ENCODE data around the gene SLC16A12.

DNA sequence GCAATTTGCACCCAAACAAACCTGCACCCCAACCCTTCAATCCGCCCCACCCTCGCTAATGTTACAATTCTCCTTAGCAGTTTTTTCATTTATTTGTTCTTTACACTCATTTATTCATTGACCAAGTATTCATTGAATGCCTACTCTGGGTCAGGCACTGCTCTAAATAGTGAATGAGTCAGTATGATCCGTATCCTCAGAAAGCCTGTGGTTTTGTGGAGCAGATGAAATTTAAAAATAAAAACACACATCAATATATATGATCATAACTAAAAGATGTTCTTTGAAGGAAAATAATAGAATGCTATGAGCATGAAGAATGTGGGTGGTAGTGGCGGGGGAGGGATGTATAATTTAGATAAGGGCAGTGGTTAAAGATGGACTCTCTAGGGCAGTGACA lies 107.8 kb downstream of the SLC16A12 start:
- TF ChIP-seq, protein P1, sequence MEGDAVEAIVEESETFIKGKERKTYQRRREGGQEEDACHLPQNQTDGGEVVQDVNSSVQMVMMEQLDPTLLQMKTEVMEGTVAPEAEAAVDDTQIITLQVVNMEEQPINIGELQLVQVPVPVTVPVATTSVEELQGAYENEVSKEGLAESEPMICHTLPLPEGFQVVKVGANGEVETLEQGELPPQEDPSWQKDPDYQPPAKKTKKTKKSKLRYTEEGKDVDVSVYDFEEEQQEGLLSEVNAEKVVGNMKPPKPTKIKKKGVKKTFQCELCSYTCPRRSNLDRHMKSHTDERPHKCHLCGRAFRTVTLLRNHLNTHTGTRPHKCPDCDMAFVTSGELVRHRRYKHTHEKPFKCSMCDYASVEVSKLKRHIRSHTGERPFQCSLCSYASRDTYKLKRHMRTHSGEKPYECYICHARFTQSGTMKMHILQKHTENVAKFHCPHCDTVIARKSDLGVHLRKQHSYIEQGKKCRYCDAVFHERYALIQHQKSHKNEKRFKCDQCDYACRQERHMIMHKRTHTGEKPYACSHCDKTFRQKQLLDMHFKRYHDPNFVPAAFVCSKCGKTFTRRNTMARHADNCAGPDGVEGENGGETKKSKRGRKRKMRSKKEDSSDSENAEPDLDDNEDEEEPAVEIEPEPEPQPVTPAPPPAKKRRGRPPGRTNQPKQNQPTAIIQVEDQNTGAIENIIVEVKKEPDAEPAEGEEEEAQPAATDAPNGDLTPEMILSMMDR (IDR thresholded peaks at IDR 0.05; ENCODE audit: extremely low read depth in 1 of 2, insufficient read depth in 1 of 2, low read depth in 1 of 2, low read length in 2 of 2) = no peak
- no peak for TF ChIP-seq POLR2AphosphoS5 (IDR thresholded peaks at IDR 0.05; ENCODE audit: insufficient read depth, low read depth, low read length)
- TF ChIP-seq EZH2 (IDR thresholded peaks at IDR 0.05; ENCODE audit: borderline replicate concordance, low read depth, low read length, severe bottlenecking) = no peak
- no peak for TF ChIP-seq POLR2A (IDR thresholded peaks at IDR 0.05; ENCODE audit: low read depth, low read length)

All from endothelial cell of umbilical vein (primary cell).